Trophoblast cell (in vitro differentiated cells and primary cell): ENCODE data around the gene ADK.

Experiments used
- DNase-seq, 2 donors: peaks; one replicate each; pipeline ENCODE4 v3.0.0-alpha.2; 2016
- H2AFZ ChIP-seq: 2 replicates; pipeline ENCODE4 v1.6.1; 2013; ENCODE audit warnings: low read length, moderate library complexity, mild to moderate bottlenecking; ENCODE audit not compliant: insufficient read depth, poor library complexity
- H2AK5ac ChIP-seq: 2 replicates; pipeline ENCODE4 v1.6.1; 2013; ENCODE audit warnings: mild to moderate bottlenecking, low read length
- H2BK120ac ChIP-seq: 2 replicates; pipeline ENCODE4 v1.6.1; 2013; ENCODE audit warnings: low read length, mild to moderate bottlenecking, moderate library complexity; ENCODE audit not compliant: insufficient read depth, poor library complexity
- H2BK12ac ChIP-seq: 2 replicates; pipeline ENCODE4 v1.6.1; 2013; ENCODE audit warnings: mild to moderate bottlenecking, low read length, moderate library complexity
- H2BK5ac ChIP-seq: 2 replicates; pipeline ENCODE4 v1.6.1; 2013; ENCODE audit warnings: low read length, low read depth, moderate library complexity, mild to moderate bottlenecking; ENCODE audit not compliant: poor library complexity
- H3K14ac ChIP-seq: 2 replicates; pipeline ENCODE4 v1.6.1; 2013; ENCODE audit warnings: mild to moderate bottlenecking, low read length
- H3K18ac ChIP-seq: 2 replicates; pipeline ENCODE4 v1.6.1; 2013; ENCODE audit warnings: mild to moderate bottlenecking, low read length
- H3K23ac ChIP-seq: 2 replicates; pipeline ENCODE4 v1.6.1; 2013; ENCODE audit warnings: low read length
- H3K27ac ChIP-seq: 2 replicates; pipeline ENCODE4 v1.5.1; 2013; ENCODE audit warnings: low read depth, mild to moderate bottlenecking, inconsistent platforms, low read length, moderate library complexity
- H3K27me3 ChIP-seq: 2 replicates; pipeline ENCODE4 v1.6.1; 2013; ENCODE audit warnings: inconsistent platforms, mild to moderate bottlenecking, low read length, moderate library complexity; ENCODE audit not compliant: insufficient read depth
- H3K36me3 ChIP-seq, 2 experiments: 1 replicate in 1 of 2; 2 replicates in 1 of 2; pipeline ENCODE4 v1.6.1; 2013; ENCODE audit warnings: low read length in 2 of 2, mild to moderate bottlenecking in 2 of 2, moderate library complexity in 1 of 2; ENCODE audit not compliant: insufficient read depth in 2 of 2, control insufficient read depth in 1 of 2
- H3K4ac ChIP-seq: 2 replicates; pipeline ENCODE4 v1.6.1; 2013; ENCODE audit warnings: low read depth, mild to moderate bottlenecking, low read length, moderate library complexity
- H3K4me1 ChIP-seq, 2 experiments: 1 replicate in 1 of 2; 2 replicates in 1 of 2; pipeline ENCODE4 v1.6.1; 2013; ENCODE audit warnings: low read length in 2 of 2, mild to moderate bottlenecking in 2 of 2, moderate library complexity in 1 of 2; ENCODE audit not compliant: insufficient read depth in 2 of 2, control insufficient read depth in 1 of 2
- H3K4me2 ChIP-seq: 2 replicates; pipeline ENCODE4 v1.6.1; 2013; ENCODE audit warnings: inconsistent platforms, mild to moderate bottlenecking, low read length, moderate library complexity
- H3K4me3 ChIP-seq: 2 replicates; pipeline ENCODE4 v1.5.1; 2013; ENCODE audit warnings: mild to moderate bottlenecking, low read depth, low read length, inconsistent platforms
- H3K79me1 ChIP-seq: one replicate; pipeline ENCODE4 v1.6.1; 2013; ENCODE audit warnings: low read length
- H3K79me2 ChIP-seq: 2 replicates; pipeline ENCODE4 v1.6.1; 2013; ENCODE audit warnings: low read length, mild to moderate bottlenecking; ENCODE audit not compliant: control insufficient read depth, insufficient read depth, poor library complexity
- H3K9ac ChIP-seq: 2 replicates; pipeline ENCODE4 v1.6.1; 2013; ENCODE audit warnings: mild to moderate bottlenecking, low read length
- H3K9me3 ChIP-seq: 2 replicates; pipeline ENCODE4 v1.6.1; 2013; ENCODE audit warnings: low read depth, mild to moderate bottlenecking, control low read depth, inconsistent platforms, low read length; ENCODE audit not compliant: insufficient read depth
- H4K12ac ChIP-seq: 2 replicates; pipeline ENCODE4 v1.6.1; 2013; ENCODE audit warnings: low read depth, mild to moderate bottlenecking, low read length, moderate library complexity
- H4K8ac ChIP-seq: 2 replicates; pipeline ENCODE4 v1.6.1; 2013; ENCODE audit warnings: low read depth, mild to moderate bottlenecking, low read length, moderate library complexity
- H4K91ac ChIP-seq: one replicate; pipeline ENCODE4 v1.6.1; 2013; ENCODE audit warnings: low read depth, mild to moderate bottlenecking, low read length, moderate library complexity
- WGBS: extraction: QIAGEN DNeasy Blood & Tissue Kit; methylation state at CpG from one replicate; pipeline ENCODE4 v1.1.7; 2013; ENCODE audit warnings: missing lambda C conversion rate; ENCODE audit not compliant: insufficient read length, insufficient coverage; ENCODE audit errors: extremely low coverage; 5-methylcytosine and 5-hydroxymethylcytosine counted together

The ADK gene

DNA sequence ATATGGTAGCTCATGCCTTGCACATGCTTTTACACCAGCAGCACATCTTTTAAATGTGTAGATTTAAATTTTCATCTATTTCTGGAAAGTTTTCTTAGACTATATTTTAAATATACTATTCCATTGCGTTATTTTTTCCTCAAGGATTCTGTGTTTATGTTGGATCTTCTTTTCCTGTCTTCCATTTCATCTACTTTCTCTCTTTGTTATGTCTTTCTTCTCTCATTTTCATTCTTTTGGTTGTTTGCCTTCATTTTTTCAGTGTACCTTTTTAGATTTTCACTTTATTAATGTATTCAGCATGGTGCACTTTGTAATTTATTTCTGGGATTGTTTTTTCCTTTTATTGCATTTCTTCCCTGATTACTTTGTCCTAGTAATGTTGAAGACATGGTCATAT lies 329.8 kb downstream of the ADK start:
- Histone ChIP-seq H2BK12ac (no peak overlapping the region), H4K12ac (no peak overlapping the region), H3K79me1 (no peaks in the 10 kb centered on the region), H2AK5ac (no peak overlapping the region), H3K9ac (no peak overlapping the region), H3K23ac (no peak overlapping the region), H4K91ac (no peak overlapping the region), H3K27me3 (no peaks in the 10 kb centered on the region), H3K4me2 (no peak overlapping the region), H2BK120ac (no peak overlapping the region), H3K4me3 (no peak overlapping the region), H3K27ac (no peak overlapping the region), H3K9me3 (no peaks in the 10 kb centered on the region), H2AFZ (no peak overlapping the region), H3K18ac (no peak overlapping the region), H4K8ac (no peak overlapping the region), H3K79me2 (no peaks in the 10 kb centered on the region), H2BK5ac (no peak overlapping the region), H3K14ac (no peak overlapping the region), H3K36me3 (peaks cover 0 to 3% of the 10 kb centered on the region in 2 experiments), H3K4ac (no peak overlapping the region), H3K4me1 (no peaks in the 10 kb centered on the region)
- no CpG with 5 or more reads among the region's 1 CpG for WGBS
- no peak for DNase-seq

DNA sequence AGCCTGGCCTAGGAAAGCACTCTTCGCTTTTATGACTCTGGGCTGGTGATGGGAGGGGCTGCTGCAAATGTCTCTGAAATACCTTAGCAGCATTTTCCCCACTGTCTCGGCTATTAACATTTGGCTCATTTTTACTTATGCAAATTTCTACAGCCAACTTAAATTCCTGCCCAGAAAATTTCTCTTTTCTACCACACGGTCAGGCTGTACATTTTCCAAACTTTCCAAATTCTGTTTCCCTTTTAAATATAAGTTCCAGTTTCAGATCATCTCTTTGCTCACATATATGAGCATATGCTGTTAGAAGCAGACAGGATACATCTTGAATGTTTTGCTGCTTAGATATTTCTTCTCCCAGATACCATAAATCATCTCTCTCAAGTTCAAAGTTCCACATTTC lies 332.3 kb downstream of the ADK start:
- Histone ChIP-seq H3K27me3 (no peaks in the 10 kb centered on the region), H3K27ac (no peak overlapping the region), H3K23ac (no peak overlapping the region), H3K79me1 (no peaks in the 10 kb centered on the region), H3K9ac (no peak overlapping the region), H3K36me3 (peaks cover 0 to 3% of the 10 kb centered on the region in 2 experiments), H3K14ac (no peak overlapping the region), H3K18ac (no peak overlapping the region), H3K9me3 (no peaks in the 10 kb centered on the region), H4K91ac (no peak overlapping the region), H4K8ac (no peak overlapping the region), H2BK5ac (no peak overlapping the region), H2AK5ac (no peak overlapping the region), H3K4me2 (no peak overlapping the region), H3K4ac (no peak overlapping the region), H4K12ac (no peak overlapping the region), H3K4me1 (no peaks in the 10 kb centered on the region), H2BK120ac (no peak overlapping the region), H2AFZ (no peak overlapping the region), H3K4me3 (no peak overlapping the region), H2BK12ac (no peak overlapping the region), H3K79me2 (no peaks in the 10 kb centered on the region)
- WGBS = no CpG with 5 or more reads among the region's 3 CpGs
- DNase-seq = no peak

DNA sequence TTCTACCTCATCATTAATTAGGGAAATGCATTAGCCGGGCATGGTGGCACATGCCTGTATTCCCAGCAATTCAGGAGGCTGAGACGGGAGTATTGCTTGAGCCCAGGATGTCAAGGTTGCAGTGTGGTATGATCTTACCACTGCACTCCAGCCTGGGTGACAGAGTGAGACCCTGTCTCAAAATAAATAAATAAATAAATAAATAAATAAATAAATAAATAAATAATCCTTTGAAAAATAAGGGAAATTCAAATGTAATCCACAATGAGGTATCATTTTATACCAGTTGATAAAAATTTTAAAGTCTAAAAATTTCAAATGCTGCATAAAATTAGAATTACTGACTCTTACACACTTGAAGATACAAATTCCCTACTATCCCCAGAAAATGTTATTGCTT lies 334.3 kb downstream of the ADK start:
- Histone ChIP-seq H3K36me3 (peaks cover 0 to 3% of the 10 kb centered on the region in 2 experiments), H3K27ac (no peak overlapping the region), H3K79me2 (no peaks in the 10 kb centered on the region), H2AK5ac (no peak overlapping the region), H2BK5ac (no peak overlapping the region), H4K91ac (no peak overlapping the region), H3K9me3 (no peaks in the 10 kb centered on the region), H3K23ac (no peak overlapping the region), H3K4me3 (no peak overlapping the region), H3K18ac (no peak overlapping the region), H4K8ac (no peak overlapping the region), H4K12ac (no peak overlapping the region), H2BK120ac (no peak overlapping the region), H2BK12ac (no peak overlapping the region), H3K4me2 (no peak overlapping the region), H3K27me3 (no peaks in the 10 kb centered on the region), H3K79me1 (no peaks in the 10 kb centered on the region), H2AFZ (no peak overlapping the region), H3K9ac (no peak overlapping the region), H3K4me1 (no peaks in the 10 kb centered on the region), H3K4ac (no peak overlapping the region), H3K14ac (no peak overlapping the region)
- no CpG with 5 or more reads among the region's 2 CpGs for WGBS
- no peak for DNase-seq

DNA sequence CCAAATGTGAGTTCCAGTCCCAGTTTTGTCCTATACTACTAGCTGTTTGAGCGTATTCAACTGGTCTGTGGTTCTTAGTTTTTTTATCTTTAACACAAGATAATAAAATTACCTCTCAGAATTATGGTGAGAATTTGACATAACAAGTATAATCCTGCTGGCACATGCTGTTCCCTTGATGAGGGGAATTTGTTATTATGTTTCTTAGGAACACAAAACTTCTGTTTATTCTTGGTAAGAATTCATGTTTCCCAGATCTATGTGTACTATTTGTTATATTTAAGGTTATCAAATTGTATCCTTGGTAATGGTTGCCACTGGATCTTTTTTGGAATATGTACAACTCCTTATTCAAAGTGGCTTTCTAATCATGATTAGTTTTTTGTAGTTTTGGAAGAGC lies 335.6 kb downstream of the ADK start:
- H4K91ac ChIP-seq = no peak overlapping the region
- no peak overlapping the region for H2BK120ac ChIP-seq
- H4K12ac ChIP-seq = no peak overlapping the region
- no peaks in the 10 kb centered on the region for H3K27me3 ChIP-seq
- H3K9ac ChIP-seq = no peak overlapping the region
- no peak overlapping the region for H3K18ac ChIP-seq
- H2BK5ac ChIP-seq = no peak overlapping the region
- no peak overlapping the region for H3K23ac ChIP-seq
- DNase-seq = no peak
- no CpG with 5 or more reads among the region's 1 CpG for WGBS
- H4K8ac ChIP-seq = no peak overlapping the region
- no peaks in the 10 kb centered on the region for H3K79me2 ChIP-seq
- H2BK12ac ChIP-seq = no peak overlapping the region
- peaks cover 0 to 3% of the 10 kb centered on the region in 2 experiments for H3K36me3 ChIP-seq
- no peak overlapping the region for H3K4me3 ChIP-seq
- H3K27ac ChIP-seq = no peak overlapping the region
- H3K4ac ChIP-seq = no peak overlapping the region
- no peak overlapping the region for H2AK5ac ChIP-seq
- no peaks in the 10 kb centered on the region for H3K79me1 ChIP-seq
- no peak overlapping the region for H3K14ac ChIP-seq
- H3K4me1 ChIP-seq = no peaks in the 10 kb centered on the region
- H2AFZ ChIP-seq = no peak overlapping the region
- H3K9me3 ChIP-seq = no peaks in the 10 kb centered on the region
- H3K4me2 ChIP-seq = no peak overlapping the region
